HepG2 (cell line): ENCODE data around the gene RMRP. TPM values are rescaled to one million over a fixed set of nuclear protein-coding genes. Genes with fewer than 3 reads are reported as not detected.
A peak's percentile ranks its signal among the peaks of the same experiment; 100 is the strongest.

Experiments used
- ATAC-seq: fragments of 200-7000 bp; cut with Tn5 transposase; 3 replicates; pipeline ENCODE4 v1.9.1; 2020; ENCODE audit warnings: mild to moderate bottlenecking, moderate library complexity
- BruUV-seq: library from RNA; stranded (reverse); fragments of 400-500 nt; replicated peaks from 2 replicates; lab custom pipeline; 2021; lab: Mats Ljungman, UMichigan
- CTCF ChIA-PET: fragments of 300-600 bp; formaldehyde crosslinking; extraction: SDS; loops from one replicate; lab custom pipeline; 2021; ENCODE audit warnings: low total read pairs, inconsistent platforms, low intra/inter-chr PET ratio; lab: Yijun Ruan, JAX
- POLR2A ChIA-PET: fragments of 350-600 bp; sonication (Branson Sonifier 250); formaldehyde crosslinking; loops from one replicate; lab custom pipeline; 2020; ENCODE audit warnings: antibody characterized with exemption, inconsistent platforms; lab: Yijun Ruan, JAX
- DNase-seq: peaks from one replicate; pipeline ENCODE4 v3.0.0-alpha.2; 2015; ENCODE audit warnings: low spot score
- FAIRE-seq: peaks from 3 replicates; lab custom pipeline; 2011; peaks lifted over from hg19 to GRCh38; lab: Jason Lieb, UNC
- H2AFZ ChIP-seq: one replicate; pipeline ENCODE4 v1.6.1; 2011; ENCODE audit warnings: low read length, inconsistent platforms
- H3K27ac ChIP-seq: fragments of 300-600 bp; 3 replicates; pipeline ENCODE4 v1.8.0; 2011; ENCODE audit warnings: mixed run types, mild to moderate bottlenecking, mixed read lengths, low read length, inconsistent platforms; ENCODE audit not compliant: insufficient read depth; ENCODE audit errors: extremely low read length
- H3K27me3 ChIP-seq, 2 experiments: fragments of 200-600 bp in 1 of 2; 2 replicates in 1 of 2; 3 replicates in 1 of 2; pipeline versions ENCODE4 v1.6.0 to v1.8.0; 2011; ENCODE audit warnings: low read length in 2 of 2, mild to moderate bottlenecking in 2 of 2, moderate library complexity in 2 of 2, inconsistent platforms in 1 of 2; ENCODE audit not compliant: insufficient read depth in 2 of 2, control insufficient read depth in 1 of 2
- H3K36me3 ChIP-seq, 2 experiments: fragments of 200-600 bp in 1 of 2; replicated peaks in 1 of 2; 2 replicates in 1 of 2; 3 replicates in 1 of 2; pipeline versions ENCODE4 v1.5.1 to v1.8.0; 2011; ENCODE audit warnings: low read length in 2 of 2, inconsistent platforms in 1 of 2; ENCODE audit not compliant: insufficient read depth in 2 of 2, control insufficient read depth in 1 of 2
- H3K4me1 ChIP-seq: 2 replicates; pipeline ENCODE4 v1.5.1; 2012; ENCODE audit warnings: low read length, inconsistent platforms; ENCODE audit not compliant: insufficient read depth
- H3K4me2 ChIP-seq: 2 replicates; pipeline ENCODE4 v1.6.0; 2011; ENCODE audit warnings: low read depth, low read length, inconsistent platforms
- H3K4me3 ChIP-seq, 3 experiments: fragments of 200-600 bp in 1 of 3; sonication (generic), shearing (Covaris generic) in 1 of 3; replicated peaks in 1 of 3; 2 replicates each; pipeline ENCODE4 v1.5.1; 2011 to 2016; ENCODE audit warnings: low read length in 3 of 3, inconsistent platforms in 2 of 3, low read depth in 2 of 3, mild to moderate bottlenecking in 2 of 3, control low read depth in 1 of 3, mixed read lengths in 1 of 3; ENCODE audit not compliant: insufficient read depth in 1 of 3
- H3K79me2 ChIP-seq: one replicate; pipeline ENCODE4 v1.6.1; 2011; ENCODE audit warnings: low read length, inconsistent platforms; ENCODE audit not compliant: insufficient read depth
- H3K9ac ChIP-seq: 2 replicates; pipeline ENCODE4 v1.6.0; 2011; ENCODE audit warnings: mild to moderate bottlenecking, low read depth, low read length, inconsistent platforms; ENCODE audit not compliant: insufficient read depth
- H3K9me3 ChIP-seq: 2 replicates; pipeline ENCODE4 v1.5.1; 2012; ENCODE audit warnings: mild to moderate bottlenecking, low read length
- H4K20me1 ChIP-seq: 2 replicates; pipeline ENCODE4 v1.6.0; 2011; ENCODE audit warnings: inconsistent platforms, mild to moderate bottlenecking, low read length, moderate library complexity; ENCODE audit not compliant: insufficient read depth
- FOSL2 ChIP-seq: sonication (generic); formaldehyde crosslinking; IDR thresholded peaks from 2 replicates; pipeline ENCODE4 v1.4.0; 2020; ENCODE audit warnings: missing genetic modification reagents
- SMARCC2 ChIP-seq: fragments of 450-650 bp; IDR thresholded peaks from 2 replicates; pipeline ENCODE4 v1.6.1; 2017; ENCODE audit warnings: antibody characterized with exemption, mild to moderate bottlenecking
- SNAI1 ChIP-seq: sonication (generic); formaldehyde crosslinking; IDR thresholded peaks from 2 replicates; pipeline ENCODE4 v1.5.0; 2020; ENCODE audit warnings: mild to moderate bottlenecking, missing genetic modification reagents, borderline replicate concordance
- YEATS2 ChIP-seq: sonication (generic); formaldehyde crosslinking; IDR thresholded peaks from 2 replicates; pipeline ENCODE4 v1.4.0; 2020; ENCODE audit warnings: missing genetic modification reagents, borderline replicate concordance
- ZBTB38 ChIP-seq: sonication (generic); formaldehyde crosslinking; IDR thresholded peaks from 2 replicates; pipeline ENCODE4 v1.5.1; 2020; ENCODE audit warnings: mild to moderate bottlenecking, missing genetic modification reagents
- ZNF354B ChIP-seq: sonication (generic); formaldehyde crosslinking; IDR thresholded peaks from 2 replicates; pipeline ENCODE4 v1.8.0; 2022; ENCODE audit warnings: mild to moderate bottlenecking, missing genetic modification reagents
- ZNF670 ChIP-seq: sonication (generic); formaldehyde crosslinking; IDR thresholded peaks from 2 replicates; pipeline ENCODE4 v1.8.0; 2022; ENCODE audit warnings: mild to moderate bottlenecking, missing genetic modification reagents, borderline replicate concordance
- WGBS: methylation state at CpG from one replicate; pipeline ENCODE4 v1.1.6; 2017; ENCODE audit warnings: low lambda C conversion rate; 5-methylcytosine and 5-hydroxymethylcytosine counted together
- in situ Hi-C: cut with HindIII; loops from 2 replicates; pipeline ENCODE4 v1.10.0; 2017; ENCODE audit warnings: low pct_unique_long_range_greater_than_20kb; ENCODE audit not compliant: extremely low pct_ligation_motif_present
- intact Hi-C: fragments of 100-400 bp; cut with micrococcal nuclease; formaldehyde crosslinking; loops from one replicate; pipeline ENCODE4 v1.10.0; 2022; ENCODE audit not compliant: unreplicated experiment
- polyA plus RNA-seq, 8 experiments: library from polyadenylated mRNA; depleted of rRNA in 3 of 8; stranded (reverse) in 7 of 8; unstranded in 1 of 8; fragments of >200 nt; fragmentation: Illumina TruSeq in 4 of 8; extraction: Trizol in 4 of 8; gene quantifications; 2 replicates each; pipeline versions ENCODE4 v1.2.1 to v1.2.3, GENCODE V29; 2011 to 2016; ENCODE audit warnings: low read depth in 4 of 8, missing spikeins in 1 of 8, mixed read lengths in 1 of 8; ENCODE audit not compliant: insufficient read depth in 1 of 8
- total RNA-seq, 5 experiments: library from RNA; depleted of rRNA; stranded (reverse); fragments of >200 nt; fragmentation: Illumina TruSeq; extraction: Trizol; gene quantifications; 2 replicates each; pipeline ENCODE4 v1.2.3, GENCODE V29; 2016; ENCODE audit warnings: low read depth in 1 of 5
- TF ChIP-seq, protein P1 (sequence below): sonication (generic); formaldehyde crosslinking; IDR thresholded peaks from 2 replicates; pipeline ENCODE4 v1.5.1; 2020; ENCODE audit warnings: mild to moderate bottlenecking, missing genetic modification reagents, moderate library complexity
- TF ChIP-seq, protein P2 (sequence below): sonication (generic); formaldehyde crosslinking; IDR thresholded peaks from 2 replicates; pipeline ENCODE4 v1.4.0; 2020; ENCODE audit warnings: missing genetic modification reagents, borderline replicate concordance
- TF ChIP-seq, protein P3 (sequence below): sonication (generic); formaldehyde crosslinking; IDR thresholded peaks from 2 replicates; pipeline ENCODE4; 2020; ENCODE audit warnings: missing genetic modification reagents, mild to moderate bottlenecking, borderline replicate concordance

Gene RMRP
- total and polyA plus RNA-seq, 2 of the 13 experiments (the other 11 are each of a cell fraction or from before 2014, with no cell fraction given): 51.4 to 4,025 TPM

DNA sequence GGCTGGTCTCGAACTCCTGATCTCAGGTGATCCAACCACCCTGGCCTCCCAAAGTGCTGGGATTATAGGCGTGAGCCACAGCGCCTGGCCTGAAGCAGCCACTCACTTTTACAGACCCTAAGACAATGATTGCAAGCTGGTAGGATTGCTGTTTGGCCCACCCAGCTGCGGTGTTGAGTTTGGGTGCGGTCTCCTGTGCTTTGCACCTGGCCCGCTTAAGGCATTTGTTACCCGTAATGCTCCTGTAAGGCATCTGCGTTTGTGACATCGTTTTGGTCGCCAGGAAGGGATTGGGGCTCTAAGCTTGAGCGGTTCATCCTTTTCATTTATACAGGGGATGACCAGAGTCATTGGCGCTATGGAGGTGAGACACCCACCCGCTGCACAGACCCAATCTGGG is 17.4 kb upstream of the RMRP start:
- no TSS peak for BruUV-seq
- FAIRE-seq: no peak
- POLR2A ChIA-PET: interaction anchor here (0.9 kb wide), 1 partner anchor 15 kb away, joined by 6 read pairs; no protein-coding TSS in a partner anchor
- in situ Hi-C loops (no loop called here), intact Hi-C loops (no loop called here)
- Histone ChIP-seq H3K36me3 (no peaks in the 10 kb centered on the region), H2AFZ (no peak overlapping the region), H3K27me3 (no peaks in the 10 kb centered on the region), H3K4me2 (peak overlapping the region; percentile 32; the same call in 1 of the 2 replicates), H3K79me2 (no peaks in the 10 kb centered on the region), H3K9me3 (no peaks in the 10 kb centered on the region), H3K27ac (no peak overlapping the region), H3K4me1 (peaks cover 49% of the 10 kb centered on the region), H3K4me3 (peak overlapping the region in 2 of 3 experiments; percentile 33 to 39; a peak in 3 of 6 replicates), H4K20me1 (no peaks in the 10 kb centered on the region), H3K9ac (no peak overlapping the region)
- 98% methylated on average over 8 of the region's 13 CpGs for WGBS
- TF ChIP-seq YEATS2 (CRISPR knock-in tag) (no peak), ZBTB38 (peak; percentile 58; the same call in 1 of the 2 replicates), ZNF670 (CRISPR knock-in tag) (no peak), FOSL2 (no peak)
- no peak for DNase-seq
- CTCF ChIA-PET: no interaction called here
- no peak for ATAC-seq

DNA sequence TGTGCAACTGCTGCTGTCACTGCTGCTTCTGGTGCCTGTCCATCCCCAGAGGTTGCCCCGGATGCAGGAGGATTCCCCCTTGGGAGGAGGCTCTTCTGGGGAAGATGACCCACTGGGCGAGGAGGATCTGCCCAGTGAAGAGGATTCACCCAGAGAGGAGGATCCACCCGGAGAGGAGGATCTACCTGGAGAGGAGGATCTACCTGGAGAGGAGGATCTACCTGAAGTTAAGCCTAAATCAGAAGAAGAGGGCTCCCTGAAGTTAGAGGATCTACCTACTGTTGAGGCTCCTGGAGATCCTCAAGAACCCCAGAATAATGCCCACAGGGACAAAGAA is 16.2 kb upstream of the RMRP start:
- Histone ChIP-seq H3K9ac (peak overlapping the region; percentile 40), H3K9me3 (no peaks in the 10 kb centered on the region), H4K20me1 (no peaks in the 10 kb centered on the region), H3K79me2 (no peaks in the 10 kb centered on the region), H3K27me3 (no peaks in the 10 kb centered on the region), H3K4me1 (peaks cover 61% of the 10 kb centered on the region), H2AFZ (no peak overlapping the region), H3K27ac (no peak overlapping the region), H3K4me3 (peak overlapping the region; percentile 27 to 73 (median 57); a peak in 5 of 6 replicates), H3K4me2 (peak overlapping the region; percentile 85), H3K36me3 (no peaks in the 10 kb centered on the region)
- CTCF ChIA-PET: no interaction called here
- in situ Hi-C loops (no loop called here), intact Hi-C loops (no loop called here)
- WGBS: 18% methylated on average over 2 of the region's 3 CpGs
- DNase-seq: no peak
- POLR2A ChIA-PET: interaction anchor here (0.8 to 1.5 kb wide), 4 partner anchors 9 to 23 kb away, joined by 3 to 6 read pairs (median 4); partner anchors contain the start of gene ARHGEF39
- ATAC-seq: no peak
- FAIRE-seq: no peak
- no TSS peak for BruUV-seq
- TF ChIP-seq, protein P1, sequence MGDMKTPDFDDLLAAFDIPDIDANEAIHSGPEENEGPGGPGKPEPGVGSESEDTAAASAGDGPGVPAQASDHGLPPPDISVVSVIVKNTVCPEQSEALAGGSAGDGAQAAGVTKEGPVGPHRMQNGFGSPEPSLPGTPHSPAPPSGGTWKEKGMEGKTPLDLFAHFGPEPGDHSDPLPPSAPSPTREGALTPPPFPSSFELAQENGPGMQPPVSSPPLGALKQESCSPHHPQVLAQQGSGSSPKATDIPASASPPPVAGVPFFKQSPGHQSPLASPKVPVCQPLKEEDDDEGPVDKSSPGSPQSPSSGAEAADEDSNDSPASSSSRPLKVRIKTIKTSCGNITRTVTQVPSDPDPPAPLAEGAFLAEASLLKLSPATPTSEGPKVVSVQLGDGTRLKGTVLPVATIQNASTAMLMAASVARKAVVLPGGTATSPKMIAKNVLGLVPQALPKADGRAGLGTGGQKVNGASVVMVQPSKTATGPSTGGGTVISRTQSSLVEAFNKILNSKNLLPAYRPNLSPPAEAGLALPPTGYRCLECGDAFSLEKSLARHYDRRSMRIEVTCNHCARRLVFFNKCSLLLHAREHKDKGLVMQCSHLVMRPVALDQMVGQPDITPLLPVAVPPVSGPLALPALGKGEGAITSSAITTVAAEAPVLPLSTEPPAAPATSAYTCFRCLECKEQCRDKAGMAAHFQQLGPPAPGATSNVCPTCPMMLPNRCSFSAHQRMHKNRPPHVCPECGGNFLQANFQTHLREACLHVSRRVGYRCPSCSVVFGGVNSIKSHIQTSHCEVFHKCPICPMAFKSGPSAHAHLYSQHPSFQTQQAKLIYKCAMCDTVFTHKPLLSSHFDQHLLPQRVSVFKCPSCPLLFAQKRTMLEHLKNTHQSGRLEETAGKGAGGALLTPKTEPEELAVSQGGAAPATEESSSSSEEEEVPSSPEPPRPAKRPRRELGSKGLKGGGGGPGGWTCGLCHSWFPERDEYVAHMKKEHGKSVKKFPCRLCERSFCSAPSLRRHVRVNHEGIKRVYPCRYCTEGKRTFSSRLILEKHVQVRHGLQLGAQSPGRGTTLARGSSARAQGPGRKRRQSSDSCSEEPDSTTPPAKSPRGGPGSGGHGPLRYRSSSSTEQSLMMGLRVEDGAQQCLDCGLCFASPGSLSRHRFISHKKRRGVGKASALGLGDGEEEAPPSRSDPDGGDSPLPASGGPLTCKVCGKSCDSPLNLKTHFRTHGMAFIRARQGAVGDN: peak; percentile 36
- no peak for TF ChIP-seq ZNF354B
- TF ChIP-seq SMARCC2: no peak
- TF ChIP-seq SNAI1 (CRISPR knock-in tag): no peak
- TF ChIP-seq, protein P2, sequence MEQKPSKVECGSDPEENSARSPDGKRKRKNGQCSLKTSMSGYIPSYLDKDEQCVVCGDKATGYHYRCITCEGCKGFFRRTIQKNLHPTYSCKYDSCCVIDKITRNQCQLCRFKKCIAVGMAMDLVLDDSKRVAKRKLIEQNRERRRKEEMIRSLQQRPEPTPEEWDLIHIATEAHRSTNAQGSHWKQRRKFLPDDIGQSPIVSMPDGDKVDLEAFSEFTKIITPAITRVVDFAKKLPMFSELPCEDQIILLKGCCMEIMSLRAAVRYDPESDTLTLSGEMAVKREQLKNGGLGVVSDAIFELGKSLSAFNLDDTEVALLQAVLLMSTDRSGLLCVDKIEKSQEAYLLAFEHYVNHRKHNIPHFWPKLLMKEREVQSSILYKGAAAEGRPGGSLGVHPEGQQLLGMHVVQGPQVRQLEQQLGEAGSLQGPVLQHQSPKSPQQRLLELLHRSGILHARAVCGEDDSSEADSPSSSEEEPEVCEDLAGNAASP: no peak
- TF ChIP-seq, protein P3, sequence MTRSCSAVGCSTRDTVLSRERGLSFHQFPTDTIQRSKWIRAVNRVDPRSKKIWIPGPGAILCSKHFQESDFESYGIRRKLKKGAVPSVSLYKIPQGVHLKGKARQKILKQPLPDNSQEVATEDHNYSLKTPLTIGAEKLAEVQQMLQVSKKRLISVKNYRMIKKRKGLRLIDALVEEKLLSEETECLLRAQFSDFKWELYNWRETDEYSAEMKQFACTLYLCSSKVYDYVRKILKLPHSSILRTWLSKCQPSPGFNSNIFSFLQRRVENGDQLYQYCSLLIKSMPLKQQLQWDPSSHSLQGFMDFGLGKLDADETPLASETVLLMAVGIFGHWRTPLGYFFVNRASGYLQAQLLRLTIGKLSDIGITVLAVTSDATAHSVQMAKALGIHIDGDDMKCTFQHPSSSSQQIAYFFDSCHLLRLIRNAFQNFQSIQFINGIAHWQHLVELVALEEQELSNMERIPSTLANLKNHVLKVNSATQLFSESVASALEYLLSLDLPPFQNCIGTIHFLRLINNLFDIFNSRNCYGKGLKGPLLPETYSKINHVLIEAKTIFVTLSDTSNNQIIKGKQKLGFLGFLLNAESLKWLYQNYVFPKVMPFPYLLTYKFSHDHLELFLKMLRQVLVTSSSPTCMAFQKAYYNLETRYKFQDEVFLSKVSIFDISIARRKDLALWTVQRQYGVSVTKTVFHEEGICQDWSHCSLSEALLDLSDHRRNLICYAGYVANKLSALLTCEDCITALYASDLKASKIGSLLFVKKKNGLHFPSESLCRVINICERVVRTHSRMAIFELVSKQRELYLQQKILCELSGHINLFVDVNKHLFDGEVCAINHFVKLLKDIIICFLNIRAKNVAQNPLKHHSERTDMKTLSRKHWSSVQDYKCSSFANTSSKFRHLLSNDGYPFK (CRISPR knock-in tag): 0 out of 2 replicates have a peak, but pooled peaks have one; percentile 6
